Liver (tissue), 3 donors: ENCODE measurements around the gene SPINK1.

ENCODE experiments used
- ATF3 ChIP-seq: IDR thresholded peaks from 2 replicates; pipeline ENCODE4 v1.6.1; 2016; ENCODE audit warnings: antibody characterized with exemption
- EGR1 ChIP-seq, 2 donors: IDR thresholded peaks; 2 replicates each; pipeline ENCODE4 v1.6.1; 2016 to 2018; ENCODE audit warnings: antibody characterized with exemption in 2 of 2, low read depth in 2 of 2
- HNF4G ChIP-seq: IDR thresholded peaks from 2 replicates; pipeline ENCODE4 v1.6.1; 2016; ENCODE audit warnings: antibody characterized with exemption
- JUND ChIP-seq, 2 donors: IDR thresholded peaks; 2 replicates each; pipeline ENCODE4 v1.6.1; 2016; ENCODE audit warnings: antibody characterized with exemption in 2 of 2
- RAD21 ChIP-seq, 2 donors: IDR thresholded peaks; 2 replicates each; pipeline ENCODE4 v1.6.1; 2016; ENCODE audit warnings: antibody characterized with exemption in 2 of 2, mild to moderate bottlenecking in 2 of 2
- REST ChIP-seq: IDR thresholded peaks from 2 replicates; pipeline ENCODE4 v1.6.1; 2016; ENCODE audit warnings: antibody characterized with exemption, mild to moderate bottlenecking
- RXRA ChIP-seq, 2 donors: IDR thresholded peaks; 2 replicates each; pipeline ENCODE4 v1.6.1; 2017 to 2018; ENCODE audit warnings: antibody characterized with exemption in 2 of 2, mild to moderate bottlenecking in 1 of 2
- TAF1 ChIP-seq: conservative IDR thresholded peaks from 2 replicates; pipeline ENCODE4 v1.6.1; 2016; ENCODE audit warnings: antibody characterized with exemption, mild to moderate bottlenecking
- YY1 ChIP-seq: IDR thresholded peaks from 2 replicates; pipeline ENCODE4 v1.6.1; 2016; ENCODE audit warnings: antibody characterized with exemption, mild to moderate bottlenecking
- ZBTB33 ChIP-seq: IDR thresholded peaks from 2 replicates; pipeline ENCODE4 v1.6.1; 2016; ENCODE audit warnings: antibody characterized with exemption
- TF ChIP-seq, protein P1 (sequence below): fragments of 150-350 bp; IDR thresholded peaks from 2 replicates; pipeline ENCODE4 v1.5.1; 2017; ENCODE audit warnings: improper control_type of control experiment, low read depth, low read length; ENCODE audit not compliant: missing input control
- TF ChIP-seq, protein P2 (sequence below): IDR thresholded peaks from 2 replicates; pipeline ENCODE4 v1.6.1; 2016; ENCODE audit warnings: antibody characterized with exemption
- donor health status: healthy.
- donor health status: healthy.

DNA sequence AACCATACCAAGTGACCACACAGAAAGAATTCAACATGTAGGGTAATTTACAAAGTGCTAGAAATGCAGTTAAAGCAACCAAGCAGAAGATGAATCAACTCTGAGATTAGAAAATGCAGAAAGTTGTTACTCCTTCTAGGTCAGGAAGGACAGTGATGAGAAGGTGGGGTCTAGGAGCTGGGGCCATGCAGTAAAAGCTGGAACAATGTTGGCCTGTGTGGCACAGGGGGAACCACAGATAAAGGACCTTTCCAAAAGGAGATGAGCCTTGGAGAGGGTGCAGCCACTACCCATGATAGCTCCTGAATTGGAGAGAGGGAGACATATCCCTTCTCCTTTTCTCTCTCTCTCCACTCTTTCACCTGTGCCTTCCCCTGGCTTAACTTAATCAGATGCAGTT lies 44.7 kb upstream of the SPINK1 start:
- TF ChIP-seq, protein P1, sequence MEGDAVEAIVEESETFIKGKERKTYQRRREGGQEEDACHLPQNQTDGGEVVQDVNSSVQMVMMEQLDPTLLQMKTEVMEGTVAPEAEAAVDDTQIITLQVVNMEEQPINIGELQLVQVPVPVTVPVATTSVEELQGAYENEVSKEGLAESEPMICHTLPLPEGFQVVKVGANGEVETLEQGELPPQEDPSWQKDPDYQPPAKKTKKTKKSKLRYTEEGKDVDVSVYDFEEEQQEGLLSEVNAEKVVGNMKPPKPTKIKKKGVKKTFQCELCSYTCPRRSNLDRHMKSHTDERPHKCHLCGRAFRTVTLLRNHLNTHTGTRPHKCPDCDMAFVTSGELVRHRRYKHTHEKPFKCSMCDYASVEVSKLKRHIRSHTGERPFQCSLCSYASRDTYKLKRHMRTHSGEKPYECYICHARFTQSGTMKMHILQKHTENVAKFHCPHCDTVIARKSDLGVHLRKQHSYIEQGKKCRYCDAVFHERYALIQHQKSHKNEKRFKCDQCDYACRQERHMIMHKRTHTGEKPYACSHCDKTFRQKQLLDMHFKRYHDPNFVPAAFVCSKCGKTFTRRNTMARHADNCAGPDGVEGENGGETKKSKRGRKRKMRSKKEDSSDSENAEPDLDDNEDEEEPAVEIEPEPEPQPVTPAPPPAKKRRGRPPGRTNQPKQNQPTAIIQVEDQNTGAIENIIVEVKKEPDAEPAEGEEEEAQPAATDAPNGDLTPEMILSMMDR, result no peak
- TF ChIP-seq RAD21 (IDR thresholded peaks at IDR 0.05) (no peak), RXRA (IDR thresholded peaks at IDR 0.05) (no peak), TAF1 (no peak), HNF4G (no peak), YY1 (no peak), EGR1 (IDR thresholded peaks at IDR 0.05; ENCODE audit: low read depth in 2 of 2) (no peak), REST (no peak), ZBTB33 (no peak), JUND (IDR thresholded peaks at IDR 0.05) (no peak), ATF3 (no peak)
- TF ChIP-seq, protein P2, sequence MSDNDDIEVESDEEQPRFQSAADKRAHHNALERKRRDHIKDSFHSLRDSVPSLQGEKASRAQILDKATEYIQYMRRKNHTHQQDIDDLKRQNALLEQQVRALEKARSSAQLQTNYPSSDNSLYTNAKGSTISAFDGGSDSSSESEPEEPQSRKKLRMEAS, result no peak
